ENCODE data around the gene DPP10. TPM values are rescaled to one million over a fixed set of nuclear protein-coding genes. Genes with fewer than 3 reads are reported as not detected.
"Not testable (repeated sequence)": the region's sequence is repeated elsewhere in the genome, so short reads cannot be mapped to it uniquely, and the experiment has no call there.

The DPP10 gene
- polyA plus RNA-seq, 1 donor: 0.15 TPM

GRCh38 chr2:114515882-114516281 lies 73.4 kb downstream of the DPP10 start:
- no peak for DNase-seq

GRCh38 chr2:114517580-114517979 lies 75.1 kb downstream of the DPP10 start:
- DNase-seq: no peak

DNA sequence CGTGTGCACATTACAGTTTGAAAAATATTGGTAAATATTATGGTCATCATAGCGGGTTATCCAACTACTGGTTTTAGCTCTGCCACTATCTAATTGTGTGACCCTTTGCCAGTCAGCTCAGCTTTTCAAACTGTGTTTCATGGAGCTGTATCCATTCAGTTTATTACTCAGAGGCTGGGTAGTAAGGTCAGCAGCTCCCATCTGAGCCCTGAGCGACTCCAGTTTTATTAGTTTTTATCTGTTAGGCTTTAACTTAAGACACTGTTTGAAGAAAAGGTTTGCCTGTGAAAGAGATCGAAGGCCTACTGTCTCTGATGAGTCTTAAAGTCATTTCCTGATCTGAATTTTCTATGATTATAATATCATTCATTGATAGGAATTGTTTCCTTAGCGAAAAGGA lies 76.3 kb downstream of the DPP10 start:
- no peak for DNase-seq

DNA sequence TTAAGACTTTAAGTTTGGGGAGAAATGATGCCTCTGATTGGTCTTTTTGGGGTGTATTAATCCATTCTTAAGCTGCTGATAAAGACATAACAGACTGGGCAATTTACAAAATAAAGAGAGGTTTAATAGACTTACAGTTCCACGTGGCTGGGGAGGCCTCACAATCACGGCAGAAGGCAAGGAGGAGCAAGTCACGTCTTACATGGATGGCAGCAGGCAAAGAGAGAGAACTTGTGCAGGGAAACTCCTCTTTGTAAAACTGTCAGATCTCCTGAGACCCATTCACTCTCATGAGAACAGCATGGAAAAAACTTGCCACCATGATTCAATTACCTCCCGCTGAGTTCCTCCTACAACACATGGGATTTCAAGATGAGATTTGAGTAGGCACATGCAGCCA lies 80.2 kb downstream of the DPP10 start:
- DNase-seq: not testable (repeated sequence)

DNA sequence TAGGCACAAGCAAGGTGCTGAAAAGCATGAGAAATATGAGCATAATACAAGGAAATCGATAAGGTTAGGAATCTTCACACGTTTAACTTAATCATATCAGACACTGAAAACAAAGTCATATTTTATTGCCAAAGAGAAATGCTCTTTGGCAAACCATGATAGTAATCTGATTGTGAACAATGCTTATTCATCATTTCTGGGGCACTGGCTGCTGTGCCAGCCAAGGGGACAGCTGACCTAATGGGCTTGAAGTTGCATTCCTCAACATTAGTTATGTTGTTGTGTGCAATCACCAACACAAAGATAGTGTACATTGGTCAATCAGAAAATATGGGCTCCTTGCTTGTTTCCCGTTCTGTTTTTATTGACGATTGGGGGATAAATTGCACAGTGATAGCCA lies 83.5 kb downstream of the DPP10 start:
- DNase-seq: no peak

DNA sequence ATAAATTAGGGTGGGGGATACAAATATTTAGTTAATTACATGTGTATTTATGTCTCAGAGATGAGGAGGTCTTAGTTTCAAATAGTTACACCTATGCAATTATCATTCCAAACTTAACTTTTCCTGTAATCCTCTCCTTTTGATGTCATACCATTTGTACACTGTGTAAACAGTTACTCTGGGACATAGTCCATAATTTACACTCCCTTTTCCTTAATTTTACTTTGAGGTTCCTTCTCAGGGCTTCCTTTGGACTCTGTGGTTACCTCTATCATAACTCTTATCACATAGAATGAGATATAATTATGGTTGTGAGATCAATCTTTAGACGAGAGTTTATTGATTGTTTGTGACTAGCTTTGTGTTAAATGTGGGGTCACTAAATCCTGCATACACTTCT lies 84.4 kb downstream of the DPP10 start:
- no peak for DNase-seq

- no peak for DNase-seq
Measured at GRCh38 chr2:114527330-114527983, 85.0 kb downstream of the DPP10 start.

GRCh38 chr2:114534116-114535084 lies 92.0 kb downstream of the DPP10 start:
- DNase-seq: peak; percentile 26

DNA sequence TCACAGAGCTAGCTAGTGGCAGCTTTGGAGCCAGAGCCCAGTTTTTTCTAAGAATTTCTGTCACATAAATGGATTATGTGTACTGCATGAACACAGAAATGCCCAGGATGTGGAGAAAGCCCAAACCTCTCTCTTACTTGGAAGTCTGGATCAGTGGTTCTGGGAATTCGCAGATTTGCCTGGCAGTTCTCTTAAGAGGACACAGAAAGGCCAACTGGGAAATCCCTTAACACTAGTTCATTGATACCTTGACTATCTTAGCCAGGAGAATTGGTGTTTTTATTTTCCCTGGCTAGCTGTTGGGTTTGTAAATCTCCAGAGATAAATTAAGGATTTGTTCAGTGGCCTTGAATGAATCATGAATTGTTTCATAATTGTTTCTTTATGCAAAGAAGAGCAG lies 95.3 kb downstream of the DPP10 start:
- no peak for DNase-seq

DNA sequence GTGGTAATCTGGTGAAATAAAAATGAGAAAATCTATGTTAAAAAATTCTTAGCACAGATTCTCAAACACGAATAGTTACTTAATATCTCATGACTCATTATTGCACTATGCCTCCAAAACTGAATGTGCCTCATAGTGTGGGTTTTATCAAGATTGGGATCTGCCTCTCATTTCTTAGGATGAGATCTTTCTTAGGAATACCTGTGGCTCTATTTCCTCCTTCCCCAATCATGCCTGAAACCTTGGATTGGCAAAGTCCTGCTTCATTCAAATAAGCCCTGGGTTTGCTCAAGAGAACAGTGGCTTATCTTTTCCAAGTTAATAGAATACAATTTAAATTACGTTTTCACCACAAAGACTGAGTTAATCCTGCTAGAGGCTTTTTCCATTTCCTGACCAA lies 100.3 kb downstream of the DPP10 start:
- no peak for DNase-seq

DNA sequence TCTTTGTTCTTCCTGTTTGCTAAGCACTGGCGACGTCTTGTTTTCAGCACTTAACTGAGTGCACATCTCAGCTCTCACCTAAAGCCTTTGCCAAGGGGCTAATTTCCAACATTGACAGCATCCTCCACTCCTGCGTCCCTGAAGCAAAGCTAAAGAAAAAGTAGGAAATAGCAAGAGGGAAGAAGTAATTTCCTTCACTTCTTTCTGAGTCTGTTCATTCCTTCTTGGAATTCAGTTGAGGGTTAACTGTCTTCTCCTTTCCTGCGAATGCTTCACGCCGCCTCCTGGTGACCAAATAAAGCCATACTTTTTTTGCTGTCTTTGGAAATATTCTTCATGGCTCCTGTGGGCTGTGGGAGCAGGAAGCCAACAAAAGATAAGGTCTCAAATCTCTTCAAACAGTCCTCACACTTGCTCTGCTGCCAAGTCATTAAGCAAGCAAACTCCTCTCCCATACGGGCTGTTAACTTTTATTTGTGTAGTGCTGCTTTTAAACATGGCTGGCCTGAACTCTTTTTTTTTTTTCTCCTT lies 100.9 kb downstream of the DPP10 start:
- peak; percentile 74 for DNase-seq

DNA sequence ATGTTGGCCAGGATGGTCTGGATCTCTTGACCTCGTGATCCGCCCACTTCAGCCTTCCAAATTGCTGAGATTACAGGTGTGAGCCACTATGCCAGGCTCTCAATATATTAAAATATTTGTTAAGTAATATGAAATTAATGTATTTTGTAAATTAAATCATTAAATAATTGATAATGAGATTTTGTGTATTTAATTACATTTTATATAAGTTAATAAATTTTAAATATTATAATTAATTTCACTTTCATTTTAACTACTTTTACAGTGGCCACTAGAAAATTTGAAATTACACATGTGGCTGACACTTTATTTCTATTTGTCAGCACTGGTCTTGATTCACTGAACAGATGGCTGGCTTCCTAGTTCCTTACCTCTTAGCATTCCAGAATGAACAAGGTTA lies 102.6 kb downstream of the DPP10 start:
- DNase-seq: no peak

- no peak for DNase-seq
Measured at GRCh38 chr2:114546531-114546930, 104.1 kb downstream of the DPP10 start.

- DNase-seq: no peak
Measured at GRCh38 chr2:114548151-114548550, 105.7 kb downstream of the DPP10 start.

DNA sequence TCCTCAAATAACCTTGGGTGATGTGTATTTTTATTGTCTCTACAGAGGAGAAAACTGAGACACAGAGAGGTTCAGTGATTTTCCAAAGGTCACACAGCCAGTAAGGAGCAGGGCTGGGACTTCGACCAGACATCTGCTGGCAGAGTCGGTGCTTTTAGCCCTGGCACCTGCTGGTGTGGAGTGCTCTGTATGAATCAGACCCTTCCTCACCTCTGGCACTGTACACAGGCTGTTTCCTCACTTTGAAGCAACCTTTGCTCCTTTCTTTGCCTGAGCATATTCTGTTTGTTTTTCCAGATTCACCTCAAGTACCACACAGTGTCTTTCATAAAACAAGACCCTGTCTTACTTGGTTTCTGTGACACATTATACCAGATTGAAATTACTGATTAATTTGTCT lies 107.9 kb downstream of the DPP10 start:
- no peak for DNase-seq

DNA sequence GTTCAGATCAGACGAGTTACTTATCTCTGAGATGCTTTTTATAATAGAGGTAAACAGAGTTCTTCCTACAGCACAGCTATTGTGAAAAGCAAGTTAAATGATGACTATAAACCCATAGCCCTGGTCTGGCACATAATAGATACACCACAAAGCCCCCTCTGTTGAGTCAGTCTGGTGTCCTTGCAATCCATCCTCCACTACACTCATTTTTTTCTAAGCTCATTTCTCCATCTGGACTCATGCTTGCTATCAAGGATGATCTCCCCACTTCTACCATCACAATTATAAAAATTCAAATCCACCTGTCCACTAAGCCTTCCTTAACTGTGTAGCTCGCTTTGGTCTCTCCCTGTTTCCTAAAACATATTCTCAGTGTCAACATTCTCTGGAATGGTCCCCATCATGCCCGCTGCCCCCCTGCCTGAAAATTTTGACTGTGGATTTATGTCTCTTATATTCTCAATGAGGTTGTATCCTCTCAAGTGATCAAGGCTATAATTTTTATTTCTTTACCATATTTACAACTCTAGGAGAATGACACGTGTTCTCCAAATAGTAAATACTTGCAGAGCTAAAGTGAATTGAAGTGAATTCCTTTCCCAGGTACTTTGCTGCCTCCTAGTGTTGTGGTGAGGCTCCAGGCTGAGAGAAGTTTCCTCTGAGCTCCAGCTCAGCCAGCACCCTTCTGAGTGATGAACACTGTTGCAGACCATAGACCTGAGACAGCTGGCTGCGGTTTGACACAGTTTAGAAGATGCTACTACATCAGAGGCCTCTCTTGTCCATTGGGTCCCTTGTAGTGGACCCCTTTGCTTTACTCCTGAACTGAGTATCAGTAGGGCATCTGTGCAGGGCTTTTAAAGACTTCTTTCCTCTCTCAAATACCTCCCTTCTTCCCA lies 108.7 kb downstream of the DPP10 start:
- DNase-seq: peak; percentile 71

- DNase-seq: no peak
Measured at GRCh38 chr2:114553027-114553426, 110.6 kb downstream of the DPP10 start.

DNA sequence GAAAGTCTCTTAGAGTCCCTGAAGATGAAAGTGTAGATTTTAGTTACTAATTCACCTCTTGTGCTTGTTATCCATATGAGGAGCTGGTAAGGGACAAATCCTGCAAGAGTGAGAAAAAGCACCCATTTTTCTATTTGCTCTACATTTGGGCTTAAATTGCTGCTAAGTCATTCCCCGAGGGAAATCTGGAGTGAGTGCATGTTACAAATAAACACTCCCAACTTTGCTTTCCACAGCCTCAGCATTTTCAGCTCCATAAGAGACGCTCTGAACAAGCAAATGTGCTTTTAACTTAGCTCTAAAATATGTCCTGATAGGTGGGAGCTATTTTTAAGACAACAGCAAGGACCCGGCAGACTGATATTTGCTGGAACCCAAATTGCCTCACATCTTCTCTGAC lies 126.7 kb downstream of the DPP10 start:
- no peak for DNase-seq

DNA sequence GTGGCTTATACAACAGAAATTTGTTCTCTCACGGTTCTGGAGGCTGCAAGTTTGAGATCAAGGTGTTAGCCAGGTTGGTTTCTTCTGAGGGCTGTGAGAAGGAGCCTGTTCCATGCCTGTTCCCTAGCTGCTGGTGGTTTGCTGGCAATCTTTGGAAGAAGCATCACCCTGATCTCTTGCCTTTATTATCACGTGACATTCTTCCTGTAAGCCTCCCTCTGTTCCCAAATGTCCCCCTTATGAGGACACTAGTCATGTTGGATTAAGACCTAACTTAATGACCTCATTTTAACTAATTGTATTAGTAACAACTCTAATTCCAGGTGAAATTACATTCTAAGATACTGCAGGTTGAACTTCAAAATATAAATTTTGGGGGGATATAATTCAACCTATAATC lies 135.2 kb downstream of the DPP10 start:
- no peak for DNase-seq

GRCh38 chr2:114579542-114579941 lies 137.1 kb downstream of the DPP10 start:
- no peak for DNase-seq

DNA sequence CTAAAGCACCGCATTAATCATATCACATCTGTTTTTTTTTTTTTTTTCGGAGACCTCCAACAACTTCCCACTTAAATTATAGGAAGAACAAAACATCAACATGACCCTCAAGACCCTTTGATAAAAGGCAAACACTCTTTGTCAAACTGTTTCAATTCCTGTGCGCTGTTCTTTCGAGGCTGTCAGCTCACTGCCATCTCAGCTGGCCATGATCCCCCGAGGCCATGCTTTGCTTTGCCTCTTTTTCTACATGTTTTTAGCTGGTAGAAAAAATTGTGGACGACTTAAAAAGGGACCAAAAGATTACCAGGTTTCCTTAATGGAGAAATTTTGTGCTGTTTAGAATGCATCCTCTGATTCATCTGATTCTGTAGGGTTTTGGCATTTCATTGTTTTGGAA lies 138.2 kb downstream of the DPP10 start:
- no peak for DNase-seq

DNA sequence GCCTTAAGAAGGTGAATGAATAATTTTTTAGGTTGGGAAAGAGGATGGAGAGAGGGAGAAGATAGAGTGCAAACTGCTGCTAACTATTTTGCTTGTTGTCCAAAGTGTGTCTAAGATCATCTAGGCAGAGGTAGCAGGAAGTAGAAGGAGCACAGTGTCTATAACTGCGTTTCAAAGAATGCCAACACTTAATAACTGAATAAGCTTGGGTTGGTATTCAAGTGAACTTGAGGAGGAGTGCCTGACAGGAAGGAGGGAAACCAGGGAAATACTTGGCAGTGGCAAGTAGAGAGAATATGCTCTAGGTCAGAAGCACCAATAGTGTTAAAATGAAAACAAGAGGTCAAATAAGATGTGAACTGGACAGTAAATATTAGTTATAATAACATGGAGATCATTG lies 155.9 kb downstream of the DPP10 start:
- no peak for DNase-seq

DNA sequence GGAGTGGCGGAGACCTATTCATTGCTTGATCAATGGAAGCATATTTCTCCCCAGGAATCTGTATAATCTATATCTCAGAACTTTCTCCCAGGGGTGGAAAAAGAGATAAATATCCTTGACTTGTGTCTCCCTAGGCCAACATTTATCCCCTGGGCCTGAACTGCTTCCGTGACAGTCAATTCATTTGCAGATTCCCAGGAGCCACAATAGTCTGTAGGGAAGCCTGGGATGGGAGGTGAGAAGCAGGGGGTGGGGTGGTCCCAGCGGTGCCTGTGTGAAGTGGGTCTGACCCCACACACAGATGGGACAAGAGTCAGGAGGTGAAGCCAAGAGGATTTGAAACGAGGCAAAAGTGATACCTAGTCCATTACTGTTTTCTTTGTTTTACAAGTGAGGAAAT lies 166.8 kb downstream of the DPP10 start:
- DNase-seq: no peak
